HepG2 (cell line): ENCODE results near the gene GABARAPL2. TPM values are rescaled to one million over a fixed set of nuclear protein-coding genes. Genes with fewer than 3 reads are reported as not detected.

Experiments
- CBX2 ChIP-seq, 2 experiments: fragments of 200-600 bp in 1 of 2; sonication (generic); formaldehyde crosslinking in 1 of 2; IDR thresholded peaks; 2 replicates each; pipeline versions ENCODE4 v1.7.0 to v1.8.1; 2018 to 2022; ENCODE audit warnings: low read depth in 2 of 2, low read length in 1 of 2, mild to moderate bottlenecking in 1 of 2, missing genetic modification reagents in 1 of 2
- ELF4 ChIP-seq: sonication (generic); formaldehyde crosslinking; IDR thresholded peaks from 2 replicates; pipeline ENCODE4 v1.5.0; 2020; ENCODE audit warnings: missing genetic modification reagents, mild to moderate bottlenecking, moderate library complexity, borderline replicate concordance
- GLI4 ChIP-seq: sonication (generic); formaldehyde crosslinking; IDR thresholded peaks from 2 replicates; pipeline ENCODE4 v1.5.1; 2020; ENCODE audit warnings: missing genetic modification reagents, mild to moderate bottlenecking, moderate library complexity, borderline replicate concordance
- ISL2 ChIP-seq: sonication (generic); formaldehyde crosslinking; IDR thresholded peaks from 2 replicates; pipeline ENCODE4 v1.5.0; 2020; ENCODE audit warnings: missing genetic modification reagents
- NFYC ChIP-seq: IDR thresholded peaks from 2 replicates; pipeline ENCODE4 v1.6.1; 2016; ENCODE audit warnings: missing genetic modification reagents, missing compliant biosample characterization
- RFX1 ChIP-seq: fragments of 450-650 bp; IDR thresholded peaks from 2 replicates; pipeline ENCODE4 v1.6.1; 2017
- SIX4 ChIP-seq: sonication (generic); formaldehyde crosslinking; IDR thresholded peaks from 2 replicates; pipeline ENCODE4 v1.4.0; 2020; ENCODE audit warnings: missing genetic modification reagents
- SMAD3 ChIP-seq: sonication (generic); formaldehyde crosslinking; IDR thresholded peaks from 2 replicates; pipeline ENCODE4 v1.4.0; 2020; ENCODE audit warnings: missing genetic modification reagents
- ZFP1 ChIP-seq: IDR thresholded peaks from 2 replicates; pipeline ENCODE4 v1.6.1; 2016
- ZFP36L2 ChIP-seq: sonication (generic); formaldehyde crosslinking; IDR thresholded peaks from 2 replicates; pipeline ENCODE4 v1.4.0; 2020; ENCODE audit warnings: missing genetic modification reagents
- ZKSCAN1 ChIP-seq: fragments of 150-350 bp; IDR thresholded peaks from 2 replicates; pipeline ENCODE4 v1.6.1; 2014; ENCODE audit warnings: low read length
- ZKSCAN8 ChIP-seq: IDR thresholded peaks from 2 replicates; pipeline ENCODE4 v1.6.1; 2016; ENCODE audit warnings: borderline replicate concordance, missing genetic modification reagents, missing compliant biosample characterization
- ZNF207 ChIP-seq: fragments of 450-650 bp; IDR thresholded peaks from 2 replicates; pipeline ENCODE4 v1.6.1; 2016; ENCODE audit warnings: antibody characterized with exemption, borderline replicate concordance
- ZNF543 ChIP-seq: sonication (generic); formaldehyde crosslinking; IDR thresholded peaks from 2 replicates; pipeline ENCODE4 v1.4.0; 2020; ENCODE audit warnings: mild to moderate bottlenecking, missing genetic modification reagents
- polyA plus RNA-seq, 8 experiments: library from polyadenylated mRNA; depleted of rRNA in 3 of 8; stranded (reverse) in 7 of 8; unstranded in 1 of 8; fragments of >200 nt; fragmentation: Illumina TruSeq in 4 of 8; extraction: Trizol in 4 of 8; gene quantifications; 2 replicates each; pipeline versions ENCODE4 v1.2.1 to v1.2.3, GENCODE V29; 2011 to 2016; ENCODE audit warnings: low read depth in 4 of 8, missing spikeins in 1 of 8, mixed read lengths in 1 of 8; ENCODE audit not compliant: insufficient read depth in 1 of 8
- total RNA-seq, 5 experiments: library from RNA; depleted of rRNA; stranded (reverse); fragments of >200 nt; fragmentation: Illumina TruSeq; extraction: Trizol; gene quantifications; 2 replicates each; pipeline ENCODE4 v1.2.3, GENCODE V29; 2016; ENCODE audit warnings: low read depth in 1 of 5
- TF ChIP-seq, protein P1 (sequence below): sonication (generic); formaldehyde crosslinking; IDR thresholded peaks from 2 replicates; pipeline ENCODE4 v1.4.0; 2020; ENCODE audit warnings: low read depth, mild to moderate bottlenecking, missing genetic modification reagents
- TF ChIP-seq, protein P2 (sequence below): sonication (generic); formaldehyde crosslinking; conservative IDR thresholded peaks from 2 replicates; pipeline ENCODE4 v1.4.0; 2020; ENCODE audit warnings: mild to moderate bottlenecking, missing genetic modification reagents, moderate library complexity
- TF ChIP-seq, protein P3 (sequence below): IDR thresholded peaks from 2 replicates; pipeline ENCODE4 v1.6.1; 2016; ENCODE audit warnings: low read depth, missing genetic modification reagents, missing compliant biosample characterization
- TF ChIP-seq, protein P4 (sequence below): IDR thresholded peaks from 2 replicates; pipeline ENCODE4 v1.6.1; 2012; ENCODE audit warnings: low read depth, low read length, improper control_type of control experiment

GABARAPL2 gene
- total and polyA plus RNA-seq, 2 of the 13 experiments (the other 11 are each of a cell fraction or from before 2014, with no cell fraction given): 76.4 to 83.0 TPM

DNA sequence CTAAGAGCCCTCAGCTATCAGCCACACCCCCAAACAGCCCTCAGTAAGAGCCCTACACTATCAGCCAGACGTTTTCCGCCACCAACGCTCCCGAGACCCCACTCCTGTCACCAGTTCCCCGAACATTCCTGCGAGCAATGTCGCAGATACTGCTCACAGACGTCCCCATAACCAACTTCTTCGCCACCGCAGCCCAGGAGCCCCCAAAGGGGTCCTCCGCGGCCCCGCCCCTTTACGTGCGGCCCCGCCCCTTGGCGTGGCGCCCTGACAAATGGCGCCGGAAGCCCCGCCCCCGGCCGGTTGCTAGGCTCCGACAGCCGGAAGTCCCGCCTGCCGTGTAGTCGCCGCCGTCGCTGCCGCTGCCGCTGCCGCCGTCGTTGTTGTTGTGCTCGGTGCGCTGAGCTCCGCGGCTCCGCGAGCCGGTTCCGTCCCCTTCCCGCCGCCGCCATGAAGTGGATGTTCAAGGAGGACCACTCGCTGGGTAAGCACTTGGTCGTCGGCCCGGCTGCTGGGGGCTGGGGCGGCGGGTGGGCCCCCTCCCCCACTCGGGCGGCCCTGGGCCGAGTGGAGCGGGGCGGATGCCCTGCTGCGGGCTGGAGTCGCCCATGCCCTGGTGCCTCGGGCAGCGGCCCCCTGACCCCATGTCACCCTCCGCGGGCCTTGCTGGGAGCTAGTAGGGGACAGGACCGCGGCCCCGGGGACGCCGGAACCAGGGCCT, at the start of gene GABARAPL2 (continued):
- TF ChIP-seq, protein P1, sequence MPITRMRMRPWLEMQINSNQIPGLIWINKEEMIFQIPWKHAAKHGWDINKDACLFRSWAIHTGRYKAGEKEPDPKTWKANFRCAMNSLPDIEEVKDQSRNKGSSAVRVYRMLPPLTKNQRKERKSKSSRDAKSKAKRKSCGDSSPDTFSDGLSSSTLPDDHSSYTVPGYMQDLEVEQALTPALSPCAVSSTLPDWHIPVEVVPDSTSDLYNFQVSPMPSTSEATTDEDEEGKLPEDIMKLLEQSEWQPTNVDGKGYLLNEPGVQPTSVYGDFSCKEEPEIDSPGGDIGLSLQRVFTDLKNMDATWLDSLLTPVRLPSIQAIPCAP (CRISPR knock-in tag): no peak
- TF ChIP-seq ZFP1 (CRISPR knock-in tag) (no peak), ZKSCAN1 (no peak), ZNF543 (peak; percentile 83), ELF4 (CRISPR knock-in tag) (peak; percentile 73; the same call in 1 of the 2 replicates), CBX2 (IDR thresholded peaks at IDR 0.05; ENCODE audit: low read depth, low read length) (no peak), CBX2 (CRISPR knock-in tag; IDR thresholded peaks at IDR 0.05; ENCODE audit: low read depth) (no peak), SMAD3 (CRISPR knock-in tag) (no peak; the same call in 1 of the 2 replicates), ZKSCAN8 (CRISPR knock-in tag) (no peak), RFX1 (peak; percentile 81), ISL2 (CRISPR knock-in tag) (peak; percentile 60; the same call in 1 of the 2 replicates), ZNF207 (no peak), NFYC (CRISPR knock-in tag) (no peak), GLI4 (CRISPR knock-in tag) (peak; percentile 97; the same call in 1 of the 2 replicates), SIX4 (no peak), ZFP36L2 (CRISPR knock-in tag) (0 out of 2 replicates have a peak, but pooled peaks have one; percentile 71)
- TF ChIP-seq, protein P2, sequence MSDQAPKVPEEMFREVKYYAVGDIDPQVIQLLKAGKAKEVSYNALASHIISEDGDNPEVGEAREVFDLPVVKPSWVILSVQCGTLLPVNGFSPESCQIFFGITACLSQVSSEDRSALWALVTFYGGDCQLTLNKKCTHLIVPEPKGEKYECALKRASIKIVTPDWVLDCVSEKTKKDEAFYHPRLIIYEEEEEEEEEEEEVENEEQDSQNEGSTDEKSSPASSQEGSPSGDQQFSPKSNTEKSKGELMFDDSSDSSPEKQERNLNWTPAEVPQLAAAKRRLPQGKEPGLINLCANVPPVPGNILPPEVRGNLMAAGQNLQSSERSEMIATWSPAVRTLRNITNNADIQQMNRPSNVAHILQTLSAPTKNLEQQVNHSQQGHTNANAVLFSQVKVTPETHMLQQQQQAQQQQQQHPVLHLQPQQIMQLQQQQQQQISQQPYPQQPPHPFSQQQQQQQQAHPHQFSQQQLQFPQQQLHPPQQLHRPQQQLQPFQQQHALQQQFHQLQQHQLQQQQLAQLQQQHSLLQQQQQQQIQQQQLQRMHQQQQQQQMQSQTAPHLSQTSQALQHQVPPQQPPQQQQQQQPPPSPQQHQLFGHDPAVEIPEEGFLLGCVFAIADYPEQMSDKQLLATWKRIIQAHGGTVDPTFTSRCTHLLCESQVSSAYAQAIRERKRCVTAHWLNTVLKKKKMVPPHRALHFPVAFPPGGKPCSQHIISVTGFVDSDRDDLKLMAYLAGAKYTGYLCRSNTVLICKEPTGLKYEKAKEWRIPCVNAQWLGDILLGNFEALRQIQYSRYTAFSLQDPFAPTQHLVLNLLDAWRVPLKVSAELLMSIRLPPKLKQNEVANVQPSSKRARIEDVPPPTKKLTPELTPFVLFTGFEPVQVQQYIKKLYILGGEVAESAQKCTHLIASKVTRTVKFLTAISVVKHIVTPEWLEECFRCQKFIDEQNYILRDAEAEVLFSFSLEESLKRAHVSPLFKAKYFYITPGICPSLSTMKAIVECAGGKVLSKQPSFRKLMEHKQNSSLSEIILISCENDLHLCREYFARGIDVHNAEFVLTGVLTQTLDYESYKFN (CRISPR knock-in tag): 0 out of 2 replicates have a peak, but pooled peaks have one; percentile 50
- TF ChIP-seq, protein P3, sequence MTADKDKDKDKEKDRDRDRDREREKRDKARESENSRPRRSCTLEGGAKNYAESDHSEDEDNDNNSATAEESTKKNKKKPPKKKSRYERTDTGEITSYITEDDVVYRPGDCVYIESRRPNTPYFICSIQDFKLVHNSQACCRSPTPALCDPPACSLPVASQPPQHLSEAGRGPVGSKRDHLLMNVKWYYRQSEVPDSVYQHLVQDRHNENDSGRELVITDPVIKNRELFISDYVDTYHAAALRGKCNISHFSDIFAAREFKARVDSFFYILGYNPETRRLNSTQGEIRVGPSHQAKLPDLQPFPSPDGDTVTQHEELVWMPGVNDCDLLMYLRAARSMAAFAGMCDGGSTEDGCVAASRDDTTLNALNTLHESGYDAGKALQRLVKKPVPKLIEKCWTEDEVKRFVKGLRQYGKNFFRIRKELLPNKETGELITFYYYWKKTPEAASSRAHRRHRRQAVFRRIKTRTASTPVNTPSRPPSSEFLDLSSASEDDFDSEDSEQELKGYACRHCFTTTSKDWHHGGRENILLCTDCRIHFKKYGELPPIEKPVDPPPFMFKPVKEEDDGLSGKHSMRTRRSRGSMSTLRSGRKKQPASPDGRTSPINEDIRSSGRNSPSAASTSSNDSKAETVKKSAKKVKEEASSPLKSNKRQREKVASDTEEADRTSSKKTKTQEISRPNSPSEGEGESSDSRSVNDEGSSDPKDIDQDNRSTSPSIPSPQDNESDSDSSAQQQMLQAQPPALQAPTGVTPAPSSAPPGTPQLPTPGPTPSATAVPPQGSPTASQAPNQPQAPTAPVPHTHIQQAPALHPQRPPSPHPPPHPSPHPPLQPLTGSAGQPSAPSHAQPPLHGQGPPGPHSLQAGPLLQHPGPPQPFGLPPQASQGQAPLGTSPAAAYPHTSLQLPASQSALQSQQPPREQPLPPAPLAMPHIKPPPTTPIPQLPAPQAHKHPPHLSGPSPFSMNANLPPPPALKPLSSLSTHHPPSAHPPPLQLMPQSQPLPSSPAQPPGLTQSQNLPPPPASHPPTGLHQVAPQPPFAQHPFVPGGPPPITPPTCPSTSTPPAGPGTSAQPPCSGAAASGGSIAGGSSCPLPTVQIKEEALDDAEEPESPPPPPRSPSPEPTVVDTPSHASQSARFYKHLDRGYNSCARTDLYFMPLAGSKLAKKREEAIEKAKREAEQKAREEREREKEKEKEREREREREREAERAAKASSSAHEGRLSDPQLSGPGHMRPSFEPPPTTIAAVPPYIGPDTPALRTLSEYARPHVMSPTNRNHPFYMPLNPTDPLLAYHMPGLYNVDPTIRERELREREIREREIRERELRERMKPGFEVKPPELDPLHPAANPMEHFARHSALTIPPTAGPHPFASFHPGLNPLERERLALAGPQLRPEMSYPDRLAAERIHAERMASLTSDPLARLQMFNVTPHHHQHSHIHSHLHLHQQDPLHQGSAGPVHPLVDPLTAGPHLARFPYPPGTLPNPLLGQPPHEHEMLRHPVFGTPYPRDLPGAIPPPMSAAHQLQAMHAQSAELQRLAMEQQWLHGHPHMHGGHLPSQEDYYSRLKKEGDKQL (CRISPR knock-in tag): no peak
- TF ChIP-seq, protein P4, sequence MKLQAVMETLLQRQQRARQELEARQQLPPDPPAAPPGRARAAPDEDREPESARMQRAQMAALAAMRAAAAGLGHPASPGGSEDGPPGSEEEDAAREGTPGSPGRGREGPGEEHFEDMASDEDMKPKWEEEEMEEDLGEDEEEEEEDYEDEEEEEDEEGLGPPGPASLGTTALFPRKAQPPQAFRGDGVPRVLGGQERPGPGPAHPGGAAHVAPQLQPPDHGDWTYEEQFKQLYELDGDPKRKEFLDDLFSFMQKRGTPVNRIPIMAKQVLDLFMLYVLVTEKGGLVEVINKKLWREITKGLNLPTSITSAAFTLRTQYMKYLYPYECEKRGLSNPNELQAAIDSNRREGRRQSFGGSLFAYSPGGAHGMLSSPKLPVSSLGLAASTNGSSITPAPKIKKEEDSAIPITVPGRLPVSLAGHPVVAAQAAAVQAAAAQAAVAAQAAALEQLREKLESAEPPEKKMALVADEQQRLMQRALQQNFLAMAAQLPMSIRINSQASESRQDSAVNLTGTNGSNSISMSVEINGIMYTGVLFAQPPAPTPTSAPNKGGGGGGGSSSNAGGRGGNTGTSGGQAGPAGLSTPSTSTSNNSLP: no peak
